HTR-8/SVneo (cell line): ENCODE measurements around the gene FLOT2.
"Not testable (repeated sequence)": the region's sequence is repeated elsewhere in the genome, so short reads cannot be mapped to it uniquely, and the experiment has no call there.

Experiments used
- DNase-seq: peaks from one replicate; pipeline ENCODE4 v3.0.0; 2011; ENCODE audit warnings: low spot score, mixed read lengths; ENCODE audit not compliant: insufficient read length
- FAIRE-seq: peaks from 2 replicates; lab custom pipeline; 2011; peaks lifted over from hg19 to GRCh38; lab: Jason Lieb, UNC

Gene FLOT2

DNA sequence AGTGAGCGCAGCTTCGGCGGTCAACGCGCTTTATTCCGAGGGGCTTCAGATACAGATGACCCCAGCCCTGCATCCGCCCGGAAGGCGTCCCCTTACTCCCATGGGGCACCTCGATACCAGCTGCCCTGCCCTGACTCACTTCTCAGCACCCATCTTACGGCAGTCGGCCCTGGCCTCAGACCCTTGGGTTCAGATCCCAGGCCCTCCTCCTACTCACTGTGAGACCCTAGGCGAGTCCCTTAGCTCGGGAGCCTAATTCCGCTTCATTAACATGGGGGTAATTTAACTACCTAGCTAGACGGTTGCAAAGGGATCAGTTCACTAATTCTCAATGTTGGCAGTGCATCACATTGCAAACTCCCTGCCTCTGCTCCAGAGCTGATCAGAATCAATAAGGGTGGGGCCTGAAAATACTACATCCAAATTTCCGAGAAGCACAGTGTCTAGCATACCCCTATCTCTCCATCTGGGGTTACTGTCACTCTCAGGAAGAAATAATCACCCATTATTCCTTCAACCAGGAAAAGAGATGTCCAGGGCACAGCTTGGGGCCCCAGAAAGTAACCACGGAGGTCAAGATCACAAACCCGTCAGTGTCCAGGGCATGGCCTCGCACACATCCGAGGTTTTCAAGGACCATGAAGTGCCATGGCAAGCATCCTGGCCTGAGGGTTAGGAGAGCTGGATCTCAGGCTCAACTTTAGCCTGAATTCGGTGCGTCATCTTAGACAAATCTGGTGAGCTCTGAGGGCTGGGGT is 415 bp upstream of the FLOT2 start:
- no peak for FAIRE-seq

GRCh38 chr17:28896491-28896883 is 1.0 kb downstream of the FLOT2 start:
- DNase-seq, result no peak
- no peak for FAIRE-seq

More for the DNA sequence above, 415 bp upstream of the FLOT2 start:
- DNase-seq, result no peak

GRCh38 chr17:28895794-28896447 is 1.6 kb downstream of the FLOT2 start:
- DNase-seq, result no peak
- no peak for FAIRE-seq

- DNase-seq, FAIRE-seq: not testable (repeated sequence)
These were observed 4.0 kb downstream of the FLOT2 start for GRCh38 chr17:28893248-28894183.

DNA sequence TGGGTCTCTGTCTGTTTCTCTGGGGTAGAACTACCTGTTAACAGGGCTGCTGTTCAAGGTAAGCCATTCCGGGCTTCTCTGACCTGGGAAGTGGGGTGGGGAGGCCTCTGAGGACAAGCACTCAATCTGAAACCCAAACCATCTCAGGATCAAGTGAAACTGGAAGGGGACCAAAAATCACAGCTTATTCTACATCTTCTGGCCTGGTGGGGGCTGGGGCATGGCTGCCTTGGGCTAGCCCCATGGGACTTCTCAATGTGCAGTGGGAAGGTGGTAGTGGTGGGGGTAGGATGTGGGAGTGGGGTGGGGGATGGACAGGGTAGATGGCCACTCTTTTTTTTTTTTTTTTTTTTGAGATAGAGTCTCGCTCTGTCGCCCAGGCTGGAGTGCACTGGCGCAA is 5.5 kb downstream of the FLOT2 start:
- DNase-seq (no peak), FAIRE-seq (no peak)

GRCh38 chr17:28891201-28891600 is 6.3 kb downstream of the FLOT2 start:
- no peak for FAIRE-seq
- no peak for DNase-seq

DNA sequence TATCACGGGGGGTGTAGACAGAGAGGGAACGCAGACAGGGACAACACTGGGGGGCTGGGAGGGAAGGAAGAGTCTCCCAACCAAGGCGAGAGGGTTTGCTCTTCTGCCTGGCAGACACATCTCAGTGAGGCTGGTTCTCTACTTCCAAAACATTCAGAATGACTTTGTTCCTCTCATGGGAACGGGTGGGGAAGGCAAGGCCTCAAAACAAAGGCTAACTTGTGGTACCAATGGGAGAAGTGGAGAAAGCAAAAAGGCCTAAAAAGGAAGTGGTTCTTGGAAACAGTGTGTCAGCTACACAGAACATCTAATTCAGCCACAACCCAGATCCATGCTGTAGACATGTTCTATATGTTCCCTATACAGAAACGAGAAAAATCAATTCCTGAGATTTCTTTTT is 7.5 kb downstream of the FLOT2 start:
- DNase-seq (no peak), FAIRE-seq (no peak)

GRCh38 chr17:28888832-28889231 is 8.7 kb downstream of the FLOT2 start:
- FAIRE-seq, result no peak
- no peak for DNase-seq

GRCh38 chr17:28887871-28888471 is 9.6 kb downstream of the FLOT2 start:
- FAIRE-seq (no peak), DNase-seq (no peak)

DNA sequence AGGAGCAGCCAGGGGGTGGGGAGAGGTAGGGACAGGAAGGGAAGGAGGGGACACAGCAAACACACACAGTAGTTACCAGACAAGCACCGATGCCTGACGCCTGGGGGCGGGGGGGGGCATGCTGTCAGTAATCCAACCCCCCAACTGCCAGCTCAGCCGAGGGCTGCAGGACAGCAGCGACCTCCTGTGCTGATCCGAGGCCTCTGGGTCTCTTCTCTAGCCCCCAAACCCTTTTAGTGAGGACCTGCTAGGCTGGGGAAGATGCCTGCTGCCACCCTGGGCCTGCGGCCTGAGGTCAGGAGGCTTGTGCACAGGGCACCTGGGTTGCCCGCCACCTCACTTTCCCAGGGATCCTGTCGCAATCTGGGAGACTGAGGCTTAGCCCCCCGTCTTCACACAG is 11.6 kb downstream of the FLOT2 start:
- DNase-seq (no peak), FAIRE-seq (no peak)

GRCh38 chr17:28885363-28885762 is 12.2 kb downstream of the FLOT2 start:
- FAIRE-seq, result no peak

DNA sequence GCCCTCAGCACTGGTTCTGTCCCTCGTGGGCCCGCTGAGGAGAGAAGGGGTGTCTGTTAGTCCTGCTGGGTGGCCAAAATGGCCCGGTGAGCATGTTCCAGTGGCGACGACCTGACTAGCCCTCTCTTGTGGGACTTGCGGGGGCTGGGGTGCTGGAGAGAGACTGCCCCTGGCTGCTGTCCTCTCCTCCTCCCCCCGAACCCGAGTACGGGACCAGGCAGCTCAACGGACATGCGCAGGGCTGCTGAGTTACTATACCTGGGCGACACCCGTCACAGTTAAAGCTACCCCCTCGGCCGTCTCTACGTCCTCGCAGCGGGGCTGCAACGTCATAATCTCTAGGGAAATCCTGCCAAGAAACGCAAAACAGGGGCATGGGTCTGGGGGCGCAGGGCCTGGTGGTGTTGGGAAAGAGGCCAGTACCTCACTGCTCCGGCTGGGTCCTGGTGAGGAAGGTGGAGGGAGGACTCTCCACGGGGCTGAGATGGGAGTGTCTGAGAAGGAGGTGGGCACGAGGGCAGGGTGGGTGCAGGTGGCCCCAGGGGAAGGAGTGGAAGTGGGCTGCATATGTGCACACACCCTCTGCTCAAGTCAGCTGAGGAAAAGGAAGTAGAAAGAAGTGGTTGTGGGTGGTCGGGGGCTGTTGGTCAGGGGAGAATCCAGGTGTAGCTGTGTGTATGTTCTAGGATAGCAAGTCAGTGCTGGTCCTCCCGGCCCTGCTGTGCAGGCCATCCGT is 13.4 kb downstream of the FLOT2 start:
- no peak for FAIRE-seq
- no peak for DNase-seq

More at GRCh38 chr17:28885363-28885762, 12.2 kb downstream of the FLOT2 start:
- DNase-seq, result no peak

DNA sequence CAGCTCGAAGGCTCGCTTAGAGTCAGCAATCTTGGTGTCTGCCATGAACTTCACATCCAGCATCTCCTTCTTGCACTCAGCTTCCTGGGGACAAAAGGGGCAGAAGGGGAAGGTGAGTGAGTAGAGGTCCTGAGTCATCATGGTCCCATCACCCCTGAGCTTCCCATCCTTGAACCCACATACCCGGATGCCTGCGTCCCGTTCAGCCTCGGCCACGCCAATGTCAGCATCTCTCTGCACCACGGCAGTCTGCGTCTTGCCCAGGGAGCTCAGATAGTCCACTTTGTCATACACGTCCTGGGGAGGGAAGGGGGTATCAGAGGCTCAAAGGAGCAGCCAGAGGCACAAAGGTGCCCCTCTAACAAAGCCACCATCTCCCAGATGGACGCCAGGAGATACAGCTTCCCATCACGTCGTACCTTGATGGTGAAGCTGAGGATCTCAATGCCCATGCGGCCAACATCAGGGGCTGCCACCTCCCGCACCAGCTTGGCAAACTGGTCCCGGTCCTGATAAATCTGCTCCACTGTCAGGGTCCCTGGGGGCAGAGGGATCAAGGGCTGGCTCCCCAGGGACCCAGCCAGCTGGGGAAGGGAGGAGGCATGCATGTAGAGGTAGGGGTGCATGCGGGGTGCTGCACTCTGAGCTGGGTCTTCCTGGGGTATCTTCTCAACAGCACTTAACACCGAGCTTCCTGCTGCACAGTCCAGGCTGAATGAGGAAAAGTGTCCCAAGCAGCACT is 15.2 kb downstream of the FLOT2 start:
- FAIRE-seq (peak; percentile 38), DNase-seq (no peak)

DNA sequence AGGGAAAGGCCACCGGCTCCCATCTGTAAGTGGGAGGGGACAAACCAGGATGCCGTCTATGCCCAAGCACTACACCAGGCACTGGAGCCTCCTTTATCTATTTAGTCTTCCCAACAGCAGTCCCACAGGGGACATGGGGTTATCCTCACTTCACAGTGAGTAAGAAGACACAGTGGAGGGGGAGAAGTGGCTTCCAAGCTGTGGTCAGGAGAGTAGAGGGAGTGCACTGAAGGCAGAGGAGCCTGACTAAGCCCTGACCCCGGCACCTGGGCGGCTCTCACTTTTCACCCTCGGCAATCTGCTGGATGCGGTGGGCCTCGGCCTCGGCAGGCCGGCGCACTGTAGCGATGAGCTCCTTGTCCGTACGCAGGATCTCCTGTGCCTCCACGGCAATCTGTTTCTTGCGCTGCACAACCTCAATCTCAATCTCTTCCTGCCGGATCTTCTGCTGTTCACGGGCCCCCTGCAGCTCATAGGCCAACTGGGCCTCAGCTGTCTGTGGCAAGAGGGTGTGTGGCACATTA is 15.9 kb downstream of the FLOT2 start:
- FAIRE-seq (no peak), DNase-seq (no peak)

GRCh38 chr17:28880572-28880945 is 17.0 kb downstream of the FLOT2 start:
- DNase-seq, result no peak
- FAIRE-seq, result no peak

GRCh38 chr17:28879886-28880571 is 17.5 kb downstream of the FLOT2 start:
- FAIRE-seq (no peak), DNase-seq (no peak)

GRCh38 chr17:28878981-28879380 is 18.6 kb downstream of the FLOT2 start:
- FAIRE-seq (peak; percentile 46), DNase-seq (peak; percentile 73)
